GM12875 (cell line): ENCODE data around the gene PICK1.

Experiments used
- H3K4me3 ChIP-seq: one replicate; pipeline ENCODE4 v1.5.1; 2011; ENCODE audit warnings: low read depth, low read length, control low read depth
- CTCF ChIP-seq: IDR thresholded peaks from 2 replicates; pipeline ENCODE4 v1.5.1; 2011; ENCODE audit warnings: low read depth, mild to moderate bottlenecking, control low read depth, inconsistent platforms, low read length, moderate library complexity, borderline replicate concordance; ENCODE audit not compliant: insufficient read depth

Gene PICK1

GRCh38 chr22:38017939-38018885 lies 39.0 kb upstream of the PICK1 start:
- TF ChIP-seq CTCF: no peak
- no peak overlapping the region for H3K4me3 ChIP-seq

GRCh38 chr22:38018938-38019827 lies 38.0 kb upstream of the PICK1 start:
- H3K4me3 ChIP-seq: no peak overlapping the region
- no peak for TF ChIP-seq CTCF

- no peak for TF ChIP-seq CTCF
- no peak overlapping the region for H3K4me3 ChIP-seq
Measured at GRCh38 chr22:38021206-38021605, 36.0 kb upstream of the PICK1 start.

GRCh38 chr22:38023045-38023444 lies 34.2 kb upstream of the PICK1 start:
- no peak for TF ChIP-seq CTCF
- no peak overlapping the region for H3K4me3 ChIP-seq

GRCh38 chr22:38025514-38025913 lies 31.7 kb upstream of the PICK1 start:
- no peak for TF ChIP-seq CTCF
- H3K4me3 ChIP-seq: no peak overlapping the region

- TF ChIP-seq CTCF: no peak
Measured at GRCh38 chr22:38026130-38027111, 30.8 kb upstream of the PICK1 start.

More at GRCh38 chr22:38026130-38027111, 30.8 kb upstream of the PICK1 start:
- H3K4me3 ChIP-seq: no peak overlapping the region
